ENCODE measurements around the gene SDK2.

- no peak for TF ChIP-seq POLR2A (IDR thresholded peaks at IDR 0.05)
- TF ChIP-seq, protein P1, sequence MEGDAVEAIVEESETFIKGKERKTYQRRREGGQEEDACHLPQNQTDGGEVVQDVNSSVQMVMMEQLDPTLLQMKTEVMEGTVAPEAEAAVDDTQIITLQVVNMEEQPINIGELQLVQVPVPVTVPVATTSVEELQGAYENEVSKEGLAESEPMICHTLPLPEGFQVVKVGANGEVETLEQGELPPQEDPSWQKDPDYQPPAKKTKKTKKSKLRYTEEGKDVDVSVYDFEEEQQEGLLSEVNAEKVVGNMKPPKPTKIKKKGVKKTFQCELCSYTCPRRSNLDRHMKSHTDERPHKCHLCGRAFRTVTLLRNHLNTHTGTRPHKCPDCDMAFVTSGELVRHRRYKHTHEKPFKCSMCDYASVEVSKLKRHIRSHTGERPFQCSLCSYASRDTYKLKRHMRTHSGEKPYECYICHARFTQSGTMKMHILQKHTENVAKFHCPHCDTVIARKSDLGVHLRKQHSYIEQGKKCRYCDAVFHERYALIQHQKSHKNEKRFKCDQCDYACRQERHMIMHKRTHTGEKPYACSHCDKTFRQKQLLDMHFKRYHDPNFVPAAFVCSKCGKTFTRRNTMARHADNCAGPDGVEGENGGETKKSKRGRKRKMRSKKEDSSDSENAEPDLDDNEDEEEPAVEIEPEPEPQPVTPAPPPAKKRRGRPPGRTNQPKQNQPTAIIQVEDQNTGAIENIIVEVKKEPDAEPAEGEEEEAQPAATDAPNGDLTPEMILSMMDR (IDR thresholded peaks at IDR 0.05), result no peak
These were observed 5.7 kb downstream of the SDK2 start for GRCh38 chr17:73638556-73638955.

All from Peyer's patch (tissue), 4 donors.